Activated B cell treated with CpG ODN at 0.5 μM for 24 hours (primary cell): ENCODE measurements around the gene ARMH1. TPM values are rescaled to one million over a fixed set of nuclear protein-coding genes. Genes with fewer than 3 reads are reported as not detected.

Source experiments
- total RNA-seq: library from RNA; stranded (reverse); gene quantifications from 2 replicates; pipeline ENCODE4 v1.2.3, GENCODE V29; 2022

ARMH1 gene
- total RNA-seq, 1 donor from 2014 or later: 18.1 TPM

Other genes with a start within 250 kb of the ARMH1 start
- 4.6 and 4.8 TPM in 2 replicates for gene TMEM53, start 233 bp upstream of the ARMH1 start, total RNA-seq
- not detected in 2 replicates for gene RNU5D-1, start 56.5 kb downstream of the ARMH1 start, total RNA-seq
- gene KIF2C, start 65.1 kb downstream of the ARMH1 start, total RNA-seq: 1.00 and 1.8 TPM in 2 replicates
- 3,767 and 4,240 TPM in 2 replicates for gene RPS8, start 100.8 kb downstream of the ARMH1 start, total RNA-seq
- gene BEST4, start 113.5 kb downstream of the ARMH1 start, total RNA-seq: 0.49 and 0.62 TPM in 2 replicates
- gene PLK3, start 125.7 kb downstream of the ARMH1 start, total RNA-seq: 63.0 and 82.0 TPM in 2 replicates
- not detected in 2 replicates for gene DYNLT4, start 132.6 kb downstream of the ARMH1 start, total RNA-seq
- 25.8 and 27.6 TPM in 2 replicates for gene BTBD19, start 133.8 kb downstream of the ARMH1 start, total RNA-seq
- 1.2 TPM in 2 replicates for gene PTCH2, start 168.5 kb downstream of the ARMH1 start, total RNA-seq